Muscle of leg (tissue), 11 donors: Measurements from ENCODE around the gene METTL27. TPM values are rescaled to one million over a fixed set of nuclear protein-coding genes. Genes with fewer than 3 reads are reported as not detected.
"Not testable (repeated sequence)": the region's sequence is repeated elsewhere in the genome, so short reads cannot be mapped to it uniquely, and the experiment has no call there.

ENCODE experiments used
- DNase-seq: peaks from one replicate; pipeline ENCODE4 v3.0.0; 2013
- H3K27ac ChIP-seq: one replicate; pipeline ENCODE4 v1.5.1; 2013; ENCODE audit warnings: mild to moderate bottlenecking, low read length, control low read depth
- H3K27me3 ChIP-seq: one replicate; pipeline ENCODE4 v1.6.1; 2013; ENCODE audit warnings: low read length; ENCODE audit not compliant: control insufficient read depth, insufficient read depth
- H3K36me3 ChIP-seq: one replicate; pipeline ENCODE4 v1.6.1; 2013; ENCODE audit warnings: low read length; ENCODE audit not compliant: control insufficient read depth, insufficient read depth
- H3K4me1 ChIP-seq: one replicate; pipeline ENCODE4 v1.6.1; 2013; ENCODE audit warnings: low read length; ENCODE audit not compliant: control insufficient read depth, insufficient read depth
- H3K4me3 ChIP-seq: one replicate; pipeline ENCODE4 v1.5.1; 2013; ENCODE audit warnings: low read length, control low read depth
- H3K9me3 ChIP-seq: replicated peaks from 2 replicates; pipeline ENCODE4 v1.6.1; 2013; ENCODE audit warnings: low read depth, low read length; ENCODE audit not compliant: control insufficient read depth
- WGBS: methylation state at CpG from one replicate; pipeline ENCODE4 v1.1.5; 2013; ENCODE audit warnings: missing lambda C conversion rate; ENCODE audit not compliant: insufficient coverage; 5-methylcytosine and 5-hydroxymethylcytosine counted together
- polyA plus RNA-seq, 8 donors: library from polyadenylated mRNA; unstranded; fragments of 120-200 nt; gene quantifications; one replicate each; pipeline versions ENCODE4 v1.2.1 to v1.2.3, GENCODE V29; 2013; ENCODE audit warnings: inconsistent platforms in 1 of 8, low replicate concordance in 1 of 8; ENCODE audit not compliant: insufficient read length in 8 of 8, insufficient read depth in 1 of 8
- total RNA-seq: library from RNA; stranded (reverse); fragments of 120-200 nt; gene quantifications from one replicate; pipeline ENCODE4 v1.2.4, GENCODE V29; 2013

Gene METTL27
- total and polyA plus RNA-seq, 9 donors: 0.56 to 3.2 (median 1.7) TPM

DNA sequence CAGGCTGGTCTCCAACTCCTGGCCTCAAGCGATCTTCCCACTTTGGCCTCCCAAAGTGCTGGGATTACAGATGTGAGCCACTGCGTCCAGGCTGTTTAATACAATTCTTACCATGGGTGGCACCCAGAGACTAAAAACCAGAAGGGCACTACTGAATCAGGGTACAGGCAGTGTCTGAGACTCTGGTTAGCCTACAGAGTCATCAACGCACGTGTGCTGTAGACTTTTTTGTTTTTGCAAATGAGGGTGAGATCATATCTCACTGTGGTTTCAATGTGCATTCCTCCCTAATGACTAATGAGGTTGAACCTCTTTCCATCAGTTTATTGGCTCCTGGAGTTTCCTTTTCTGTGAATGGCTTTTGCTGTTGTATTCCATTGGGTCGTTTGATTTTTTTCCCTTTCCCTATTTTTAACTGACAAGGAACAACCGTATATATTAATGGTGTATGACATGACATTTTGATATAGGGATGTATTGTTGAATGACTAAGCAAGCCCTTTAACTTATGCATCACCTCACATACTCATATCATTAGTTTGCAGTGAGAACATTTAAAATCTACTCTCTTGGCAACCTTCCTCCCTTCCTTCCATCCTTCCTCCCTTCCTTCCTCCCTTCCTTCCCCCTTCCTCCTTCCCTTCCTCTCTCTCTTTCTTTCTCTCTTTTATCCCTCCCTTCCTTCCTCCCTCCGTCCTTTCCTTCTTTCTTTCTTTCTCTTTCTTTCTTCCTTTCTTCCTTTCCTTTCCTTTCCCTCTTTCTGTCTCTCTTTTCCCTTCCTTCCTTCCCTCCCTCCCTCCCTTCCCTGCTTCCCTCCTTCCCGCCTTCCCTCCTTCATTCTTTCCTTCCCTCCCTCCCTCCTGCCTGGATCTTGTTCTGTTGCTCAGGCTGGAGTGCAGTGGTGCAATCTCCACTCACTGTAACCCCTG, 9.4 kb upstream of the METTL27 start:
- no peak overlapping the region for H3K4me3 ChIP-seq
- H3K27me3 ChIP-seq: peaks cover 35% of the 10 kb centered on the region
- 57% methylated on average over 4 of the region's 8 CpGs for WGBS
- DNase-seq: peak; percentile 65
- H3K27ac ChIP-seq: peak overlapping the region; percentile 47
- H3K9me3 ChIP-seq: no peaks in the 10 kb centered on the region
- peaks cover 5% of the 10 kb centered on the region for H3K4me1 ChIP-seq
- H3K36me3 ChIP-seq: no peaks in the 10 kb centered on the region

DNA sequence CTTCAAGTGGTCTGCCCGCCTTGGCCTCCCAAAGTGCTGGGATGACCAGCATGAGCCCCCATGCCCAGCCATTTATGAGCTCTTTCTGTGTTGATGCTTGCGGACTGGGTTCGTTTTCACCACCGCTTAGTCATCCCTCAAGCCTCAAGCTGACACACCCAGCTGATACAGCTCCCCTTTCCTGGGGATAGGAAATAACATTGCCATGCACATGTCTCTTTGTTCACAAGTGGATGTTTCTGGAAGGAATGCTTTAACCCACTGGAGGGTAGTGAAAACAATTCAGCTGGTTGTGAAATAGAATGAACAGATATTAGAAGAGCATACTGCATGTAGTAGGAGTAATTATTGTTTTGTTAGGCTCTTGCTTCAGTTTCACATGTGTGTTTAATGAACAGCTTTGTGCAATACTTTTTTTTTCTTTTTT, 8.5 kb upstream of the METTL27 start:
- no peaks in the 10 kb centered on the region for H3K9me3 ChIP-seq
- DNase-seq: peak; percentile 46
- no peaks in the 10 kb centered on the region for H3K36me3 ChIP-seq
- H3K27me3 ChIP-seq: peaks cover 31% of the 10 kb centered on the region
- no peak overlapping the region for H3K4me3 ChIP-seq
- peaks cover 5% of the 10 kb centered on the region for H3K4me1 ChIP-seq
- no CpG with 5 or more reads among the region's 4 CpGs for WGBS
- peak overlapping the region; percentile 47 for H3K27ac ChIP-seq

- peaks cover 11% of the 10 kb centered on the region for H3K27me3 ChIP-seq
- H3K4me1 ChIP-seq: no peaks in the 10 kb centered on the region
- no peaks in the 10 kb centered on the region for H3K36me3 ChIP-seq
- no peak for DNase-seq
- no peaks in the 10 kb centered on the region for H3K9me3 ChIP-seq
- H3K4me3 ChIP-seq: no peak overlapping the region
- no CpG with 5 or more reads among the region's 10 CpGs for WGBS
- H3K27ac ChIP-seq: no peak overlapping the region
Measured at GRCh38 chr7:73847941-73848723, 5.8 kb upstream of the METTL27 start.

DNA sequence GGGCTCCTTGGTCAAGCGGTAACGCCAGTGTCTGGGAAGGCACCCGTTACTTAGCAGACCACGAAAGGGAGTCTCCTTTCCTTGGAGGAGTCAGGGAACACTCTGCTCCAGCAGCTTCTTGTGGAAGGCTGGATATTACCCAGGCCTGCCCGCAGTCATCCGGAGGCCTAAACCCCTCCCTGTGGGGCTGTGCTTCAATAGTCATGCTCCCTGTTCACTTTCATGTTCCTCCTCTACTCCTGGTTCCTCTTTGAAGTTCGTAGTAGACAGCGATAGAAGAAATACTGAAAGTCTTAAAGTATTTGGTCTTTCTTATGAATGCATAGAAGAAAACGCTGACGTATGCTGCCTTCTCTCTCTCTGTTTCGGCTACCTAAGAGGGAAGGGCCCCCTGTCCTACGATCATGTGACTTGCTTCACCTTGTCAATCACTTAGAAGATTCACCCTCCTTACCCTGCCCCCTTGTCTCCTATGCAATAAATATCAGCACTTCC, 3.4 kb upstream of the METTL27 start:
- H3K4me3 ChIP-seq, H3K9me3 ChIP-seq, H3K36me3 ChIP-seq, H3K27ac ChIP-seq: not testable (repeated sequence)
- peaks cover 12% of the 10 kb centered on the region for H3K4me1 ChIP-seq
- WGBS: 55% methylated on average over 4 of the region's 12 CpGs
- peak; percentile 47 for DNase-seq
- peaks cover 10% of the 10 kb centered on the region for H3K27me3 ChIP-seq

- Histone ChIP-seq H3K27ac (no peak overlapping the region), H3K4me3 (no peak overlapping the region), H3K9me3 (no peaks in the 10 kb centered on the region), H3K36me3 (no peaks in the 10 kb centered on the region), H3K27me3 (peaks cover 10% of the 10 kb centered on the region), H3K4me1 (peaks cover 12% of the 10 kb centered on the region)
- no peak for DNase-seq
- WGBS: 94% methylated on average over 4 of the region's 13 CpGs
Measured at GRCh38 chr7:73844848-73845460, 2.6 kb upstream of the METTL27 start.

- Histone ChIP-seq H3K9me3 (no peaks in the 10 kb centered on the region), H3K27ac (no peak overlapping the region), H3K27me3 (peaks cover 7% of the 10 kb centered on the region), H3K36me3 (no peaks in the 10 kb centered on the region), H3K4me3 (no peak overlapping the region), H3K4me1 (peaks cover 12% of the 10 kb centered on the region)
- no peak for DNase-seq
- no CpG with 5 or more reads among the region's 9 CpGs for WGBS
Measured at GRCh38 chr7:73844131-73844547, 1.8 kb upstream of the METTL27 start.

DNA sequence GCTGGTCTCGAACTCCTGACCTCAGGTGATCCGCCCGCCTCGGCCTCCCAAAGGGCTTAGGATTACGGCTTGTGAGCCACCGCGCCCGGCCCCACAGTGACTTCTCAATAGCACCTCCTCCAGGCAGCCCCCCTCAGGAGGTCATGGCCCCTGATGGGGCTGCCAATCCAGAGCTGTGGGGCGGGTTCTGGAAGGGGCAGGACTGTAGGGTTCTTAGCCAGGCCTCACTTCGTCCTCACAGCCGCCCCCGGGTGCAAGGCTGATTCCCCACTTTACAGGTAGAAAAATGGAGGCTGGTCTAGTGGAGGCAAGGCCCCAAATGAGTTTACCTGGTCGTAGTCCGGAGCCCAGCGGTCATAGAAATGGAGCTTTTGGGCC, 638 bp downstream of the METTL27 start:
- no peak for DNase-seq
- Histone ChIP-seq H3K4me1 (peaks cover 12% of the 10 kb centered on the region), H3K36me3 (no peaks in the 10 kb centered on the region), H3K4me3 (peak overlapping the region; percentile 73), H3K9me3 (no peaks in the 10 kb centered on the region), H3K27me3 (peaks cover 2% of the 10 kb centered on the region), H3K27ac (no peak overlapping the region)
- WGBS: 32% methylated on average over 4 of the region's 15 CpGs

DNA sequence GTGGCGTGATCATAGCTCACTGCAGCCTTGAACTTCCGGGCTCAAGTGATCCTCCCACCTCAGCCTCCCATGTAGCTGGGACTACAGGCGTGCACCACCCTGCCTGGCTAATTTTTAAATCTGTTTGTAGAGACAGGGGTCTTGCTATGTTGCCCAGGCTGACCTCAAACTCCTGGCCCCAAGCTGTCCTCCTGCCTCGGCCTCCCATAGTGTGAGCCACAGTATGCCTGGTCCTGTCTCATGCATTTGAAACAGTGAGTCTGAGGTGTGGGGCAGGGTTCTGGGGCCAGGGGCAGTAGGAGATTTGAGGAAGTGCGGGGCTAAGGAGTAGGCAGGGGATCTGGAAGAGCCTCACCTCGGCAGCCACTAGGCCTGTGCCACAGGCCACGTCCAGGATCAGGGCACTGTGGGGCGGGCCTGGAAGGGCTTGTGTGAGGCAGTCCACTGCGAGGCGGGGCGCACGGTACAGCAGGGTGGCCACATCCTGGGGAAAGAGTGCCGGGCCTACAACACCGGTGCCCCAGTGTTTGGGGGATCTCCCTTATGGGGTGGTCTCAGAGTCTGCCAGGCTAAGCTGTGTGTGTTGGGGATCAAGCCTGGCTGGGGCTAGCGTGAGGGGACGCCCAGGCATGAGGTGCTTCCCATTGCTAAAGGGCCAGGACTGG, 1.5 kb downstream of the METTL27 start:
- no peak overlapping the region for H3K4me3 ChIP-seq

GRCh38 chr7:73839743-73840714, 2.3 kb downstream of the METTL27 start:
- DNase-seq: no peak
- WGBS: 81% methylated on average over 15 of the region's 22 CpGs

More for the DNA sequence above, 1.5 kb downstream of the METTL27 start:
- 84% methylated on average over 11 of the region's 16 CpGs for WGBS
- H3K27ac ChIP-seq: no peak overlapping the region
- H3K36me3 ChIP-seq: no peaks in the 10 kb centered on the region
- peaks cover 2% of the 10 kb centered on the region for H3K27me3 ChIP-seq
- H3K9me3 ChIP-seq: no peaks in the 10 kb centered on the region
- H3K4me1 ChIP-seq: peaks cover 12% of the 10 kb centered on the region
- no peak for DNase-seq

More at GRCh38 chr7:73839743-73840714, 2.3 kb downstream of the METTL27 start:
- Histone ChIP-seq H3K36me3 (no peaks in the 10 kb centered on the region), H3K27me3 (peaks cover 2% of the 10 kb centered on the region), H3K9me3 (no peaks in the 10 kb centered on the region), H3K4me1 (peaks cover 12% of the 10 kb centered on the region), H3K4me3 (no peak overlapping the region), H3K27ac (no peak overlapping the region)
